ENCODE results near the gene POGLUT3. TPM values are rescaled to one million over a fixed set of nuclear protein-coding genes. Genes with fewer than 3 reads are reported as not detected.

The POGLUT3 gene
- total and polyA plus RNA-seq, 2 of the 8 experiments (the other 6 are each of a cell fraction or from before 2014, with no cell fraction given): 4.7 to 17.4 TPM

DNA sequence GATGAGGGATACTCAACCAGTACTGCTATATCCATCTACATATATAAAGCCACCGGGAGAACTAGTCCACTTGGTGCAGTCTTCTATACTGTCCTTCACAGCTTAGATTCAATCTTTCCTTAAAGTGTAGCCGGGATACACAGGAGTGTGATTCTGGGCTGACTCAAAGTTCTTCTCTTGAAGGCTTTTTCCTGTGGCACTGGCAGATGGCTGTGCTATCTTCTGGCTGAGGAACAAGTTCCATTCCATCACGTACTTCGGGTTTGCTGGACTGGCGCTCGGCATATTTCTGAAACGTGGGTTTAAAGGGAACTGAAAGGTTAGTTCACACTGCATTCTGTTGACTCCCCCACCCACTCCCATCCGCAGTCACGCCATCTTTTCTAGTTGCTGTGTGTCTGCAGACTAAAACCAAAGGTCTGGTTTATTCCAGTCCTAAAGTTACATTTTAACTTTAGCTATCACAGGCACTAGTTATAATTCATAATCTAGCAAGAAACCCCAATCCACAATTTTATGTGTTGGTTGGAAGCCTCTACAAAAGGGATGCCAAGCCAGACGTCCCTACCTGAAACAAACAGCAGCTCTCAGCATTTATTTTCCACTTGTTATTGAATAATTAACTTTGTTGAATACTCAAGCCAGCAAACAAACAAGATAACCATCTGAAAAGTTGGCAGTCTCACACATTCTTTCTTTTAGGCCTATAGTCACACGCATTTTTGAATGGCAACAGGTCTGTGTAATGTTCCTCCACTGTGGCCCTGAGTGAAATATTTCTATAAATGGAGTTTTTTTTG, 23.3 kb downstream of the POGLUT3 start:
- Histone ChIP-seq H3K4ac (replicated peaks; ENCODE audit: insufficient read length, low read depth, low read length) (no peak overlapping the region), H3K4me3 (ENCODE audit: extremely low read depth in 1 of 4, insufficient read depth in 2 of 4, low read depth in 3 of 4, low read length in 4 of 4) (no peak overlapping the region), H2BK15ac (ENCODE audit: low read length) (no peak overlapping the region), H3K18ac (ENCODE audit: extremely low read depth, low read length) (no peak overlapping the region), H3K14ac (ENCODE audit: insufficient read length) (no peak overlapping the region), H3K9me3 (ENCODE audit: insufficient read depth in 2 of 2, low read depth in 1 of 2, low read length in 1 of 2) (no peaks in the 10 kb centered on the region), H3K27me3 (replicated peaks in 1 of 4; ENCODE audit: control insufficient read depth in 3 of 4, extremely low read depth in 1 of 4, insufficient read depth in 3 of 4, low read length in 3 of 4) (no peaks in the 10 kb centered on the region), H3K23me2 (ENCODE audit: low read depth, low read length) (no peaks in the 10 kb centered on the region), H3K4me1 (replicated peaks in 1 of 4; ENCODE audit: control insufficient read depth in 3 of 4, insufficient read depth in 4 of 4, low read length in 3 of 4) (no peaks in the 10 kb centered on the region), H3K79me2 (ENCODE audit: control insufficient read depth in 1 of 2, insufficient read depth in 2 of 2, low read length in 2 of 2) (no peaks in the 10 kb centered on the region), H2BK120ac (replicated peaks; ENCODE audit: low read depth, low read length) (no peak overlapping the region), H3K27ac (ENCODE audit: low read depth, low read length) (no peak overlapping the region), H3K79me1 (ENCODE audit: low read depth, low read length) (no peaks in the 10 kb centered on the region), H3K36me3 (ENCODE audit: control insufficient read depth in 2 of 4, insufficient read depth in 4 of 4, low read length in 3 of 4) (peaks cover 0 to 6% (median 1%) of the 10 kb centered on the region in 4 experiments; a peak in 4 of 8 replicates), H4K20me1 (replicated peaks in 1 of 2; ENCODE audit: control insufficient read depth in 1 of 2, insufficient read depth in 2 of 2, low read length in 2 of 2) (no peaks in the 10 kb centered on the region), H2BK12ac (ENCODE audit: low read depth, low read length) (no peak overlapping the region), H3K56ac (replicated peaks; ENCODE audit: insufficient read length, low read depth, low read length) (no peak overlapping the region), H2AFZ (ENCODE audit: low read length) (no peak overlapping the region), H2BK5ac (ENCODE audit: low read depth, low read length) (no peak overlapping the region), H2BK20ac (ENCODE audit: low read length) (no peak overlapping the region), H4K5ac (ENCODE audit: insufficient read length, low read depth, low read length) (no peak overlapping the region), H2AK5ac (ENCODE audit: low read depth, low read length) (no peak overlapping the region), H3K4me2 (ENCODE audit: insufficient read depth in 1 of 2, low read depth in 2 of 2, low read length in 2 of 2) (no peak overlapping the region), H4K91ac (replicated peaks; ENCODE audit: insufficient read length, low read length) (no peak overlapping the region), H3K9ac (replicated peaks in 1 of 4; ENCODE audit: extremely low read depth in 1 of 4, low read depth in 3 of 4, low read length in 3 of 4) (no peak overlapping the region), H3K23ac (ENCODE audit: insufficient read length) (no peak overlapping the region), H4K8ac (ENCODE audit: extremely low read depth, insufficient read depth, low read length) (no peak overlapping the region)
- DNase-seq (ENCODE audit: low read depth in 1 of 2, low spot score in 2 of 2) (no peak), FAIRE-seq (no peak)
- ChIA-PET POLR2A (ENCODE audit: partially characterized antibody) (no interaction called here), CTCF (ENCODE audit: partially characterized antibody) (interaction anchor here (0.9 kb wide), 1 partner anchor 11 kb away, joined by 3 read pairs; no protein-coding TSS in a partner anchor)
- WGBS, 2 experiments (ENCODE audit: extremely low coverage in 1 of 2, insufficient coverage in 1 of 2, insufficient read length in 1 of 2, insufficient replicate concordance in 2 of 2, low coverage in 1 of 2, low lambda C conversion rate in 2 of 2, missing lambda C conversion rate in 1 of 2): 88% methylated on average over 11 of the region's 11 CpGs; no CpG with 5 or more reads in 1 of the 2 experiments
- TF ChIP-seq KDM5A (IDR thresholded peaks at IDR 0.05; ENCODE audit: low read length): no peak
- no peak for TF ChIP-seq CBX8 (IDR thresholded peaks at IDR 0.05; ENCODE audit: borderline replicate concordance, low read depth, low read length)
- TF ChIP-seq KDM1A (IDR thresholded peaks at IDR 0.05; ENCODE audit: borderline replicate concordance, low read length): no peak
- TF ChIP-seq BCL11A (IDR thresholded peaks at IDR 0.05; ENCODE audit: low read depth in 2 of 2, low read length in 2 of 2): no peak
- TF ChIP-seq RAD21 (IDR thresholded peaks at IDR 0.05 in 1 of 2, conservative IDR thresholded peaks at IDR 0.05 in 1 of 2; ENCODE audit: low read depth in 2 of 2, low read length in 2 of 2): no peak
- no peak for TF ChIP-seq CHD2 (IDR thresholded peaks at IDR 0.05; ENCODE audit: low read length)
- TF ChIP-seq BACH1 (IDR thresholded peaks at IDR 0.05; ENCODE audit: low read length): no peak
- no peak for TF ChIP-seq CREB1 (IDR thresholded peaks at IDR 0.05)
- TF ChIP-seq EP300 (IDR thresholded peaks at IDR 0.05; ENCODE audit: borderline replicate concordance in 1 of 2, low read depth in 2 of 2, low read length in 2 of 2): no peak
- TF ChIP-seq CHD1 (IDR thresholded peaks at IDR 0.05; ENCODE audit: low read depth, low read length): no peak
- no peak for TF ChIP-seq MAFK (IDR thresholded peaks at IDR 0.05; ENCODE audit: low read depth, low read length)
- no peak for TF ChIP-seq POU5F1 (IDR thresholded peaks at IDR 0.05; ENCODE audit: low read depth, low read length)
- no peak for TF ChIP-seq JUND (IDR thresholded peaks at IDR 0.05; ENCODE audit: low read length)
